ENCODE results near the gene USP53.
"Not testable (repeated sequence)": the region's sequence is repeated elsewhere in the genome, so short reads cannot be mapped to it uniquely, and the experiment has no call there.

The USP53 gene

GRCh38 chr4:119328695-119329094, 116.2 kb downstream of the USP53 start:
- DNase-seq = no peak

- DNase-seq = no peak
Measured at GRCh38 chr4:119329835-119330620, 117.5 kb downstream of the USP53 start.

GRCh38 chr4:119336332-119336979, 123.9 kb downstream of the USP53 start:
- DNase-seq = not testable (repeated sequence)

- DNase-seq = no peak
Measured at GRCh38 chr4:119337010-119337409, 124.5 kb downstream of the USP53 start.

GRCh38 chr4:119339895-119340294, 127.4 kb downstream of the USP53 start:
- not testable (repeated sequence) for DNase-seq

- DNase-seq = not testable (repeated sequence)
Measured at GRCh38 chr4:119343293-119343692, 130.8 kb downstream of the USP53 start.
